NK-92 (cell line): ENCODE results near the gene HLA-DPB1.

Experiments used
- DNase-seq: peaks from one replicate; lab custom pipeline; 2025; ENCODE audit not compliant: unreplicated experiment; lab: John Stamatoyannopoulos, UW

The HLA-DPB1 gene

GRCh38 chr6:33128318-33128717, 52.5 kb downstream of the HLA-DPB1 start:
- no peak for DNase-seq

- DNase-seq, result no peak
Observed at GRCh38 chr6:33132081-33132524, 56.3 kb downstream of the HLA-DPB1 start.

GRCh38 chr6:33136310-33136900, 60.6 kb downstream of the HLA-DPB1 start:
- no peak for DNase-seq
